B cell (primary cell): Measurements from ENCODE around the gene VASN. TPM values are rescaled to one million over a fixed set of nuclear protein-coding genes. Genes with fewer than 3 reads are reported as not detected.

ENCODE experiments used
- ATAC-seq: fragments of 200-7000 bp; cut with Tn5 transposase; one replicate; pipeline ENCODE4 v1.10.0; 2021; ENCODE audit warnings: low read depth, mild to moderate bottlenecking, moderate number of reproducible peaks, moderate library complexity
- CTCF ChIA-PET: fragments of 350-600 bp; sonication (Branson Sonifier 250); formaldehyde crosslinking; loops from one replicate; lab custom pipeline; 2021; ENCODE audit warnings: antibody characterized with exemption, inconsistent platforms; lab: Charles Lee
- POLR2A ChIA-PET: fragments of 350-600 bp; sonication (Branson Sonifier 250); formaldehyde crosslinking; loops from one replicate; lab custom pipeline; 2021; ENCODE audit warnings: antibody characterized with exemption; lab: Charles Lee
- DNase-seq: peaks from one replicate; pipeline ENCODE4 v3.0.0; 2013
- H2AFZ ChIP-seq: 2 replicates; pipeline ENCODE4 v1.6.1; 2012; ENCODE audit warnings: mild to moderate bottlenecking, low read depth, low read length; ENCODE audit not compliant: insufficient read depth, poor library complexity, severe bottlenecking
- H3K27ac ChIP-seq, 2 donors: 1 replicate in 1 of 2; 2 replicates in 1 of 2; pipeline ENCODE4 v1.5.1; 2012 to 2013; ENCODE audit warnings: low read length in 2 of 2, mild to moderate bottlenecking in 2 of 2, moderate library complexity in 1 of 2
- H3K27me3 ChIP-seq, 4 experiments: fragments of 200-600 bp in 1 of 4; sonication (generic) in 1 of 4; replicated peaks in 1 of 4; 1 replicate in 2 of 4; 2 replicates in 2 of 4; pipeline versions ENCODE4 v1.6.1 to v1.7.0; 2013 to 2016; ENCODE audit warnings: low read length in 3 of 4, mild to moderate bottlenecking in 2 of 4, mixed read lengths in 1 of 4, moderate library complexity in 1 of 4; ENCODE audit not compliant: insufficient read depth in 4 of 4, control insufficient read depth in 3 of 4; ENCODE audit errors: control extremely low read depth in 1 of 4
- H3K36me3 ChIP-seq, 2 experiments: replicated peaks in 1 of 2; 1 replicate in 1 of 2; 2 replicates in 1 of 2; pipeline versions ENCODE4 v1.6.1 to v1.7.1; 2013; ENCODE audit warnings: low read length in 1 of 2; ENCODE audit not compliant: insufficient read depth in 2 of 2, control insufficient read depth in 1 of 2; ENCODE audit errors: control extremely low read depth in 1 of 2, extremely low read depth in 1 of 2
- H3K4me1 ChIP-seq, 2 donors: fragments of 200-600 bp in 1 of 2; sonication (generic) in 1 of 2; 1 replicate in 1 of 2; 2 replicates in 1 of 2; pipeline versions ENCODE4 v1.5.1 to v1.6.1; 2013 to 2017; ENCODE audit warnings: low read length in 2 of 2; ENCODE audit not compliant: control insufficient read depth in 2 of 2, insufficient read depth in 2 of 2
- H3K4me2 ChIP-seq: replicated peaks from 2 replicates; pipeline ENCODE3; 2012; ENCODE audit warnings: mild to moderate bottlenecking, low read depth, low read length; ENCODE audit not compliant: poor library complexity, severe bottlenecking
- H3K4me3 ChIP-seq, 5 experiments: fragments of 200-600 bp in 1 of 5; sonication (generic) in 1 of 5; 1 replicate in 3 of 5; 2 replicates in 2 of 5; pipeline versions ENCODE4 v1.5.1 to v1.7.0; 2011 to 2016; ENCODE audit warnings: low read length in 4 of 5, mild to moderate bottlenecking in 4 of 5, low read depth in 2 of 5, control low read depth in 1 of 5, moderate library complexity in 1 of 5; ENCODE audit not compliant: insufficient read depth in 1 of 5; ENCODE audit errors: control extremely low read depth in 1 of 5, extremely low read depth in 1 of 5
- H3K79me2 ChIP-seq: fragments of 200-600 bp; sonication (generic); one replicate; pipeline ENCODE4 v1.6.0; 2016; ENCODE audit warnings: low read length; ENCODE audit not compliant: control insufficient read depth, insufficient read depth
- H3K9ac ChIP-seq: fragments of 200-600 bp; sonication (generic); 2 replicates; pipeline ENCODE4 v1.6.1; 2017; ENCODE audit warnings: mild to moderate bottlenecking, low read length, moderate library complexity
- H3K9me3 ChIP-seq, 3 donors: one replicate each; pipeline versions ENCODE4 v1.6.1 to v1.7.1; 2013; ENCODE audit warnings: low read length in 2 of 3; ENCODE audit not compliant: control insufficient read depth in 2 of 3, insufficient read depth in 1 of 3; ENCODE audit errors: control extremely low read depth in 1 of 3
- H4K20me1 ChIP-seq: 2 replicates; pipeline ENCODE4 v1.6.0; 2012; ENCODE audit warnings: mild to moderate bottlenecking, low read length; ENCODE audit not compliant: insufficient read depth, control insufficient read depth, poor library complexity, severe bottlenecking
- H3K27ac Mint-ChIP-seq: one replicate; pipeline ENCODE4 v1.8.0; 2021; ENCODE audit warnings: mixed read lengths
- H3K27me3 Mint-ChIP-seq: one replicate; pipeline ENCODE4 v1.8.0; 2021; ENCODE audit warnings: mixed read lengths
- H3K4me1 Mint-ChIP-seq: one replicate; pipeline ENCODE4 v1.8.0; 2021; ENCODE audit warnings: mixed read lengths
- H3K4me3 Mint-ChIP-seq: one replicate; pipeline ENCODE4 v1.8.0; 2021; ENCODE audit warnings: mixed read lengths
- H3K9me3 Mint-ChIP-seq: one replicate; pipeline ENCODE4 v1.8.0; 2022; ENCODE audit warnings: mixed read lengths; ENCODE audit not compliant: insufficient read depth
- EZH2 ChIP-seq: IDR thresholded peaks from 2 replicates; pipeline ENCODE4 v1.6.1; 2012; ENCODE audit warnings: borderline replicate concordance, low read depth, mild to moderate bottlenecking, moderate library complexity, low read length; ENCODE audit not compliant: insufficient read depth, poor library complexity, severe bottlenecking
- WGBS: methylation state at CpG from one replicate; pipeline ENCODE4 v1.1.5; 2013; ENCODE audit warnings: missing lambda C conversion rate; ENCODE audit not compliant: insufficient coverage; 5-methylcytosine and 5-hydroxymethylcytosine counted together
- intact Hi-C: fragments of 100-400 bp; cut with micrococcal nuclease; formaldehyde crosslinking; loops from one replicate; pipeline ENCODE4 v1.10.0; 2022
- polyA plus RNA-seq: library from polyadenylated mRNA; depleted of rRNA; stranded (reverse); fragments of >200 nt; gene quantifications from 2 replicates; pipeline ENCODE4 v1.2.3, GENCODE V29; 2012
- total RNA-seq, 2 donors: library from RNA; stranded (reverse); fragments of 120-200 nt in 1 of 2; gene quantifications; 1 replicate in 1 of 2; 2 replicates in 1 of 2; pipeline versions ENCODE4 v1.2.3 to v1.2.4, GENCODE V29; 2013 to 2022
- TF ChIP-seq, protein P1 (sequence below): fragments of 200-600 bp; IDR thresholded peaks from one replicate; pipeline ENCODE4 v1.8.0; 2022; ENCODE audit warnings: antibody characterized with exemption, mild to moderate bottlenecking

Gene VASN
- total and polyA plus RNA-seq, 2 donors (not counting 1 experiment from before 2014, with no cell fraction given): 0.57 to 0.76 TPM

DNA sequence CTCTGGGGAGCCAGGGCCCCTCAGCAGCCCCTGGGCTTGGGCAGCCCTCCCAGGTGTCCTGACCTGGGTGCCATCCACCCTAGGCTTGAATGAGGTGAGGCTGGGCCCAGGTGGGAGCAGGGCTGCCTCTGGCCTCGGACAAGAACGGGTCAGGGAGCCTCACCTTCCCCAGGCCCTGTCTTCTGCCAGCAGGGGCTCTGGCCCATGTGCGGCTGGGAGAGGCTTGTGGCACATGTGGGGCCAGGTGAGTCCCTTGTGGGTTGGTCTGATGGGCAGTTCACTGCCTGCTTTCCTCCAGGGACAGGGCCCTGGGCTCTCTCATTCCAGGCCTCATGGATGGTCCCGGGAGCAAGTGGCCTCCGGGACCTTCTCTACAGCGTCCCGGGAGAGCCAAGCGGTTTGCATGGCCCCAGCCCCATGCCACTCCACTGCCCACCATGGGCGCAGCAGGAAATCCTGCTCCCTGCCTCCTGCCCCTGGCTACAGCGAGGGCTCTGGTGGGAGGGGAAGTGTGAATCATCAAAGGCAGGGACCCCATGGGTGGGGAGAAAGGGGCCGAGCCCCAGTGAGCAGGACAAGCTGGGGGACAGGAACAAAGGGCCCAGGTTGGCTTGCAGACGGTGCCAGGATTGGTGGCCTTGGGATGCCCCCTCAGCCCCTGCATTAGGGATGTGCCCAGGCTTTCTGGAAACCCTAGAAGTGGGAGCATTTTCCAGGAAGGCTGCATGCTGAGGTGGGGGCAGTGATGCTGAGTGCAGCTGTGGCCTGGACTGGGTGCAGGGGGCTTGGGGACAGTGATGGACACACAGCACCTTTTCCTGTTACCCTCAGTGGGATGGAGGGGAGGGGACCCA is 12.2 kb downstream of the VASN start:
- ChIA-PET CTCF (interaction anchor here (2.4 kb wide), 1 partner anchor 19 kb away, joined by 10 read pairs; no protein-coding TSS in a partner anchor), POLR2A (no interaction called here)
- Histone ChIP-seq H4K20me1 (peaks cover 98% of the 10 kb centered on the region), H2AFZ (no peak overlapping the region), H3K79me2 (peaks cover 45% of the 10 kb centered on the region), H3K4me2 (no peak overlapping the region), H3K27ac (no peak overlapping the region), H3K9me3 (no peaks in the 10 kb centered on the region), H3K36me3 (peaks cover 0 to 68% of the 10 kb centered on the region in 2 experiments), H3K27me3 (no peaks in the 10 kb centered on the region), H3K9ac (no peak overlapping the region), H3K4me3 (no peak overlapping the region), H3K4me1 (no peaks in the 10 kb centered on the region)
- DNase-seq (no peak), ATAC-seq (no peak)
- Mint-ChIP-seq H3K9me3 (no peaks in the 10 kb centered on the region), H3K4me3 (no peak overlapping the region), H3K27ac (no peak overlapping the region), H3K4me1 (no peaks in the 10 kb centered on the region), H3K27me3 (no peaks in the 10 kb centered on the region)
- WGBS: 99% methylated on average over 7 of the region's 12 CpGs
- intact Hi-C loops: no loop called here
- TF ChIP-seq, protein P1, sequence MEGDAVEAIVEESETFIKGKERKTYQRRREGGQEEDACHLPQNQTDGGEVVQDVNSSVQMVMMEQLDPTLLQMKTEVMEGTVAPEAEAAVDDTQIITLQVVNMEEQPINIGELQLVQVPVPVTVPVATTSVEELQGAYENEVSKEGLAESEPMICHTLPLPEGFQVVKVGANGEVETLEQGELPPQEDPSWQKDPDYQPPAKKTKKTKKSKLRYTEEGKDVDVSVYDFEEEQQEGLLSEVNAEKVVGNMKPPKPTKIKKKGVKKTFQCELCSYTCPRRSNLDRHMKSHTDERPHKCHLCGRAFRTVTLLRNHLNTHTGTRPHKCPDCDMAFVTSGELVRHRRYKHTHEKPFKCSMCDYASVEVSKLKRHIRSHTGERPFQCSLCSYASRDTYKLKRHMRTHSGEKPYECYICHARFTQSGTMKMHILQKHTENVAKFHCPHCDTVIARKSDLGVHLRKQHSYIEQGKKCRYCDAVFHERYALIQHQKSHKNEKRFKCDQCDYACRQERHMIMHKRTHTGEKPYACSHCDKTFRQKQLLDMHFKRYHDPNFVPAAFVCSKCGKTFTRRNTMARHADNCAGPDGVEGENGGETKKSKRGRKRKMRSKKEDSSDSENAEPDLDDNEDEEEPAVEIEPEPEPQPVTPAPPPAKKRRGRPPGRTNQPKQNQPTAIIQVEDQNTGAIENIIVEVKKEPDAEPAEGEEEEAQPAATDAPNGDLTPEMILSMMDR: no peak
- TF ChIP-seq EZH2: no peak

DNA sequence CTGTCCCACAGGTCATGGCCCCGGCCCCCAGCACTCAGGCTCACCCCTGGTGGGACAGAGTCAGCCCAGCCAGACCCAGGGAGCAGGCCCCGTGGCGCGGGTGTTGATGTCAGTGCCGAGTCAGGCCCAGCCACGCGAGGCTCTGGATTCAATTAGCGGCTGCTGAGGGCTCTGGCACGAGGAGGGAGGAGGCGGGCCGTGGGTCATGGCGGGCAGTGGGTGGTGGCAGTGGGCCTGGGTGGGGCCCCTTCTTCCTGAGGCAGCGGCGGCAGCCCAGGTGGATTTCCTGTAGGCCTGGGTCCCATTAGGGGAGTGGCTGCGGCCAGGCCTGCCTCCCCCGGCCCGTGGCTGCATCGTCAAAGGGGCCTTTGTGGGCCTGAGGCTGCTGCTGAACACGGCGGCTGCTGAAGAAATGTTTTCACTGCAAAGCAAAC is 12.9 kb downstream of the VASN start:
- DNase-seq (no peak), ATAC-seq (no peak)
- intact Hi-C loops: no loop called here
- no peaks in the 10 kb centered on the region for H3K9me3 Mint-ChIP-seq
- H3K4me3 Mint-ChIP-seq: no peak overlapping the region
- POLR2A ChIA-PET: no interaction called here
- CTCF ChIA-PET: interaction anchor here (2.4 kb wide), 1 partner anchor 19 kb away, joined by 10 read pairs; no protein-coding TSS in a partner anchor
- no peaks in the 10 kb centered on the region for H3K27me3 Mint-ChIP-seq
- Histone ChIP-seq H3K4me2 (no peak overlapping the region), H3K4me1 (no peaks in the 10 kb centered on the region), H3K9ac (no peak overlapping the region), H3K4me3 (no peak overlapping the region), H3K27me3 (no peaks in the 10 kb centered on the region), H2AFZ (no peak overlapping the region), H3K9me3 (no peaks in the 10 kb centered on the region), H3K27ac (no peak overlapping the region), H3K79me2 (peaks cover 48% of the 10 kb centered on the region), H3K36me3 (peaks cover 0 to 71% of the 10 kb centered on the region in 2 experiments), H4K20me1 (peaks cover 98% of the 10 kb centered on the region)
- H3K4me1 Mint-ChIP-seq: no peaks in the 10 kb centered on the region
- no peak overlapping the region for H3K27ac Mint-ChIP-seq
- 92% methylated on average over 18 of the region's 20 CpGs for WGBS
- no peak for TF ChIP-seq EZH2
- TF ChIP-seq, protein P1: no peak
